OCI-LY7 (cell line): ENCODE measurements around the gene RPL39L. TPM values are rescaled to one million over a fixed set of nuclear protein-coding genes. Genes with fewer than 3 reads are reported as not detected.

Experiments used
- BruUV-seq: library from RNA; stranded (reverse); fragments of 400-500 nt; replicated peaks from 2 replicates; lab custom pipeline; 2021; lab: Mats Ljungman, UMichigan
- CTCF ChIA-PET: fragments of 300-600 bp; sonication (Branson Sonifier 250); formaldehyde crosslinking; loops from one replicate; lab custom pipeline; 2022; ENCODE audit warnings: antibody characterized with exemption; ENCODE audit not compliant: unreplicated experiment; lab: Charles Lee
- POLR2A ChIA-PET: fragments of 300-600 bp; sonication (Branson Sonifier 250); formaldehyde crosslinking; loops from one replicate; lab custom pipeline; 2022; ENCODE audit warnings: antibody characterized with exemption; lab: Charles Lee
- DNase-seq: peaks from one replicate; pipeline ENCODE4 v3.0.0-alpha.2; 2015; ENCODE audit warnings: low spot score
- H2AFZ ChIP-seq: fragments of 200-600 bp; sonication (generic), shearing (Covaris generic); 2 replicates; pipeline ENCODE4 v1.6.1; 2014; ENCODE audit warnings: mild to moderate bottlenecking, antibody characterized with exemption, low read length, moderate library complexity
- H3K27ac ChIP-seq: fragments of 200-600 bp; sonication (generic); 2 replicates; pipeline ENCODE4 v1.5.1; 2014; ENCODE audit warnings: mixed run types, low read depth, mild to moderate bottlenecking, moderate library complexity, low read length, inconsistent platforms; ENCODE audit not compliant: poor library complexity, severe bottlenecking
- H3K36me3 ChIP-seq: fragments of 200-600 bp; sonication (generic); 2 replicates; pipeline ENCODE4 v1.6.1; 2014; ENCODE audit warnings: mild to moderate bottlenecking, antibody characterized with exemption, low read length, moderate library complexity, mixed read lengths; ENCODE audit not compliant: insufficient read depth
- H3K4me1 ChIP-seq: fragments of 200-600 bp; sonication (generic); 2 replicates; pipeline ENCODE4 v1.5.1; 2014; ENCODE audit warnings: mild to moderate bottlenecking, low read length; ENCODE audit not compliant: insufficient read depth, poor library complexity, severe bottlenecking
- H3K4me2 ChIP-seq: fragments of 200-600 bp; sonication (generic); 2 replicates; pipeline ENCODE4 v1.6.1; 2014; ENCODE audit warnings: mild to moderate bottlenecking, low read length
- H3K4me3 ChIP-seq: fragments of 200-600 bp; sonication (generic); 2 replicates; pipeline ENCODE4 v1.5.1; 2014; ENCODE audit warnings: mild to moderate bottlenecking, low read depth, low read length; ENCODE audit not compliant: poor library complexity, severe bottlenecking
- H3K79me2 ChIP-seq: fragments of 200-600 bp; sonication (generic); 2 replicates; pipeline ENCODE4 v1.6.1; 2016; ENCODE audit warnings: low read depth, mild to moderate bottlenecking, low read length, moderate library complexity, mixed read lengths; ENCODE audit not compliant: insufficient read depth
- H3K9me2 ChIP-seq: fragments of 200-600 bp; sonication (generic); 2 replicates; pipeline ENCODE4 v1.6.1; 2016; ENCODE audit warnings: mild to moderate bottlenecking, low read length, mixed read lengths; ENCODE audit not compliant: insufficient read depth
- H3K9me3 ChIP-seq: fragments of 200-600 bp; sonication (generic); 2 replicates; pipeline ENCODE4 v1.6.1; 2014; ENCODE audit warnings: mild to moderate bottlenecking, mixed run types, low read length, mixed read lengths
- H4K20me1 ChIP-seq: fragments of 200-600 bp; sonication (generic); 2 replicates; pipeline ENCODE4 v1.6.1; 2014; ENCODE audit warnings: mild to moderate bottlenecking, antibody characterized with exemption, low read length, moderate library complexity, mixed read lengths; ENCODE audit not compliant: insufficient read depth
- EZH2phosphoT487 ChIP-seq: fragments of 200-600 bp; sonication (generic); IDR thresholded peaks from 2 replicates; pipeline ENCODE4 v1.6.1; 2018; ENCODE audit warnings: low read depth, borderline replicate concordance, mild to moderate bottlenecking, mixed run types, antibody characterized with exemption, low read length, moderate library complexity, mixed read lengths
- intact Hi-C: fragments of 100-400 bp; cut with micrococcal nuclease; formaldehyde crosslinking; loops from one replicate; pipeline ENCODE4 v1.10.0; 2022; ENCODE audit not compliant: unreplicated experiment
- total RNA-seq, 2 experiments: library from RNA; depleted of rRNA in 1 of 2; stranded (reverse); fragments of >200 nt in 1 of 2; shearing (Covaris generic) in 1 of 2; gene quantifications; 2 replicates each; pipeline ENCODE4 v1.2.3, GENCODE V29; 2014 to 2022
- TF ChIP-seq, protein P1 (sequence below): fragments of 200-600 bp; sonication (generic); conservative IDR thresholded peaks from 2 replicates; pipeline ENCODE4 v1.5.1; 2014; ENCODE audit warnings: mild to moderate bottlenecking, antibody characterized with exemption, low read length, moderate library complexity, mixed read lengths

RPL39L gene
- total RNA-seq, 2 experiments from 2014 or later, result 46.5 to 79.2 TPM

- DNase-seq, result no peak
- H3K4me2 ChIP-seq, result no peak overlapping the region
- ChIA-PET POLR2A (interaction anchor here (0.7 to 1.4 kb wide), 6 partner anchors 10 to 88 kb away, joined by 3 to 5 read pairs (median 4); no protein-coding TSS in a partner anchor), CTCF (interaction anchor here (0.6 kb wide), 1 partner anchor 41 kb away, joined by 3 read pairs; no protein-coding TSS in a partner anchor)
- peaks cover 8% of the 10 kb centered on the region for H3K36me3 ChIP-seq
- no peak for TF ChIP-seq EZH2phosphoT487
- TF ChIP-seq, protein P1, sequence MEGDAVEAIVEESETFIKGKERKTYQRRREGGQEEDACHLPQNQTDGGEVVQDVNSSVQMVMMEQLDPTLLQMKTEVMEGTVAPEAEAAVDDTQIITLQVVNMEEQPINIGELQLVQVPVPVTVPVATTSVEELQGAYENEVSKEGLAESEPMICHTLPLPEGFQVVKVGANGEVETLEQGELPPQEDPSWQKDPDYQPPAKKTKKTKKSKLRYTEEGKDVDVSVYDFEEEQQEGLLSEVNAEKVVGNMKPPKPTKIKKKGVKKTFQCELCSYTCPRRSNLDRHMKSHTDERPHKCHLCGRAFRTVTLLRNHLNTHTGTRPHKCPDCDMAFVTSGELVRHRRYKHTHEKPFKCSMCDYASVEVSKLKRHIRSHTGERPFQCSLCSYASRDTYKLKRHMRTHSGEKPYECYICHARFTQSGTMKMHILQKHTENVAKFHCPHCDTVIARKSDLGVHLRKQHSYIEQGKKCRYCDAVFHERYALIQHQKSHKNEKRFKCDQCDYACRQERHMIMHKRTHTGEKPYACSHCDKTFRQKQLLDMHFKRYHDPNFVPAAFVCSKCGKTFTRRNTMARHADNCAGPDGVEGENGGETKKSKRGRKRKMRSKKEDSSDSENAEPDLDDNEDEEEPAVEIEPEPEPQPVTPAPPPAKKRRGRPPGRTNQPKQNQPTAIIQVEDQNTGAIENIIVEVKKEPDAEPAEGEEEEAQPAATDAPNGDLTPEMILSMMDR, result no peak
- peaks cover 14% of the 10 kb centered on the region for H3K4me1 ChIP-seq
- H3K4me3 ChIP-seq, result no peak overlapping the region
- peaks cover 20% of the 10 kb centered on the region for H3K9me3 ChIP-seq
- no peaks in the 10 kb centered on the region for H4K20me1 ChIP-seq
- no TSS peak for BruUV-seq
- no peak overlapping the region for H3K27ac ChIP-seq
- intact Hi-C loops, result no loop called here
- no peak overlapping the region for H2AFZ ChIP-seq
- H3K79me2 ChIP-seq, result no peaks in the 10 kb centered on the region
- no peaks in the 10 kb centered on the region for H3K9me2 ChIP-seq
Observed at GRCh38 chr3:187084126-187084525, 55.2 kb downstream of the RPL39L start.

DNA sequence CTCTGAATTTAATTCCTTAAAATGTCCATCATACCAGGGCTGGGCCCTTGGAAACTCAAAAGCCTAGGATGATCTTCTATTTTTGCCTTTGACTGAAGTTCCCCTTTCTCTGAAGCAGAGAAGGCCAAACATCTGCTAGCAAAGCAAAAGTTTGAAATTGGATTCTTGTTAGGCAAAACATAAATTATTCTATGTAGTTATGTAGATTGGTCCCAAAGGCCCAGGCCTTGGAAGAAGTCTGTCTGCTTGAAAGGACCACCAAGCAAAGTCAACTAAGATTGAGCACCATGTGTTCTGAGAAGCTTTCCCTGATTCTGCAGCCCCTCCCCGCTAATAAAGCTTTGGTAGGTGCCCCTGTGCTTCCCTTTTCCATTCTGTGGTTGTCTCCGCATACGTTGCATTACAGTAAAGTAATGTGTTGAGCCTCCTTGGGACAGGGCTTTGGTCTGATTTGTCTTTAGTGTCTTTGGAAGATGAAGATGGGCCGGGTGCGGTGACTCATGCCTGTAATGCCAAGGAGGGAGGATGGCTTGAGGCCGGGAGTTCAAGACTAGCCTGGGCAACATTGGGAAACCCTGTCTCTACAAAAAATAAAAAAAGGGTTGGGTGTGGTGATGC lies 56.4 kb downstream of the RPL39L start:
- Histone ChIP-seq H2AFZ (no peak overlapping the region), H3K36me3 (peaks cover 21% of the 10 kb centered on the region), H3K27ac (no peak overlapping the region), H3K4me2 (no peak overlapping the region), H3K9me3 (peaks cover 12% of the 10 kb centered on the region), H3K79me2 (no peaks in the 10 kb centered on the region), H3K4me1 (peaks cover 4% of the 10 kb centered on the region), H3K4me3 (no peak overlapping the region), H3K9me2 (no peaks in the 10 kb centered on the region), H4K20me1 (no peaks in the 10 kb centered on the region)
- no TSS peak for BruUV-seq
- TF ChIP-seq, protein P1, result no peak
- TF ChIP-seq EZH2phosphoT487, result no peak
- ChIA-PET POLR2A (interaction anchor here (0.7 kb wide), 1 partner anchor 77 kb away, joined by 3 read pairs; no protein-coding TSS in a partner anchor), CTCF (no interaction called here)
- no peak for DNase-seq
- intact Hi-C loops, result no loop called here
